ENCODE measurements around the gene MGMT.

MGMT gene

GRCh38 chr10:129699722-129700340, 232.8 kb downstream of the MGMT start:
- no peak overlapping the region for H3K4me3 ChIP-seq (replicated peaks; ENCODE audit: low read depth, low read length)
- no peak for DNase-seq (ENCODE audit: extremely low read depth, low read depth)
- TF ChIP-seq CTCF (IDR thresholded peaks at IDR 0.05; ENCODE audit: low read depth, low read length, missing control alignments) = no peak

- no peak overlapping the region for H3K4me3 ChIP-seq (replicated peaks; ENCODE audit: low read depth, low read length)
- DNase-seq (ENCODE audit: extremely low read depth, low read depth) = no peak
- no peak for TF ChIP-seq CTCF (IDR thresholded peaks at IDR 0.05; ENCODE audit: low read depth, low read length, missing control alignments)
These were observed 235.6 kb downstream of the MGMT start for GRCh38 chr10:129702605-129703004.

- no peak for DNase-seq (ENCODE audit: extremely low read depth, low read depth)
- TF ChIP-seq CTCF (IDR thresholded peaks at IDR 0.05; ENCODE audit: low read depth, low read length, missing control alignments) = no peak
- no peak overlapping the region for H3K4me3 ChIP-seq (replicated peaks; ENCODE audit: low read depth, low read length)
These were observed 236.5 kb downstream of the MGMT start for GRCh38 chr10:129703287-129704137.

- DNase-seq (ENCODE audit: extremely low read depth, low read depth) = no peak
- TF ChIP-seq CTCF (IDR thresholded peaks at IDR 0.05; ENCODE audit: low read depth, low read length, missing control alignments) = no peak
These were observed 237.2 kb downstream of the MGMT start for GRCh38 chr10:129704225-129704624.

GRCh38 chr10:129704786-129705525, 237.9 kb downstream of the MGMT start:
- no peak overlapping the region for H3K4me3 ChIP-seq (replicated peaks; ENCODE audit: low read depth, low read length)
- no peak for TF ChIP-seq CTCF (IDR thresholded peaks at IDR 0.05; ENCODE audit: low read depth, low read length, missing control alignments)
- DNase-seq (ENCODE audit: extremely low read depth, low read depth) = no peak

More at GRCh38 chr10:129704225-129704624, 237.2 kb downstream of the MGMT start:
- no peak overlapping the region for H3K4me3 ChIP-seq (replicated peaks; ENCODE audit: low read depth, low read length)

GRCh38 chr10:129705676-129706075, 238.6 kb downstream of the MGMT start:
- H3K4me3 ChIP-seq (replicated peaks; ENCODE audit: low read depth, low read length) = no peak overlapping the region
- no peak for DNase-seq (ENCODE audit: extremely low read depth, low read depth)
- no peak for TF ChIP-seq CTCF (IDR thresholded peaks at IDR 0.05; ENCODE audit: low read depth, low read length, missing control alignments)

Data from HFF-Myc (cell line).